Inflammatory macrophage treated with lipopolysaccharide for 1 hour (primary cell): ENCODE measurements around the gene SEPTIN11.

Source experiments
- DNase-seq, 2 donors: peaks; one replicate each; pipeline ENCODE4 v3.0.0-alpha.2; 2020 to 2022

The SEPTIN11 gene

DNA sequence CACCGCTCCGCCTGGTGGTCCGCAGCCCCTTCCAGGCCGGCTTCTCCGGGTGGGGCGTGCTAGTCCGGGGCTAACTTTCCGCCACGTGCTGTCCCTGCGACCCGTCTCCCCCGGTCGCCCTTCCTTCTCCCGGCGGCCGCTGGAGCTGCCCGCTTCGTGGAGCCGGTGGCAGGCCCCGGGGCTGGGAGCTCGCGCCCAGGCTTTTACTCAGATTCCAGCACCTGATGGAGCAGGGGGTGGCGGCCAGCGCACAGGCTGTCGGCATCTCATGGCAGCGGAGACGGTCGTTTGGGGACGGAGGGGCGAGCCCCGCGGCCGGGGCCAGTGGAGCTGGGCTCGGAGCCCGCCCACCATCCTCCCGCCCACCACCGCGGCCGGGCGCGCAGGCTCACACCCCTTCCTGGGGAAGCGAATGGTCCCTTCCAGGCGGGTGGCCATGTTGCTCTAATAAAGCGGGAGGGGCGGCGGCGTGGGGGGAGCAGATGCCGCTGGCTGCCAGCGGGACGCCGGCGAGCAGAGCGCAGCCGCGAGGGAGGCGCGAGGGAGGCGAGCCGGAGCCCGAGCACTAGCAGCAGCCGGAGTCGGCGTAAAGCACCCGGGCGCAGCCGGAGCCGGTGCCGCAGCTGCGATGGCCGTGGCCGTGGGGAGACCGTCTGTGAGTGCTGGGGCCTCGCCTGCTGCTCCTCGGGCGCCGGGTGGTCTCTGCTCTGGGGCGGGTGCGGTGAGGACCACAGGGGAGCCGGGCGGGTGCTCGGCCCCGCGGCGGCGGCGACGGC lies at the start of gene SEPTIN11:
TSS of gene SEPTIN11 (plus strand) at position 477 of the 776 bp plus-strand sequence. CDS start at position 629, 152 bp downstream.
- peak; percentile 88 to 93 for DNase-seq

DNA sequence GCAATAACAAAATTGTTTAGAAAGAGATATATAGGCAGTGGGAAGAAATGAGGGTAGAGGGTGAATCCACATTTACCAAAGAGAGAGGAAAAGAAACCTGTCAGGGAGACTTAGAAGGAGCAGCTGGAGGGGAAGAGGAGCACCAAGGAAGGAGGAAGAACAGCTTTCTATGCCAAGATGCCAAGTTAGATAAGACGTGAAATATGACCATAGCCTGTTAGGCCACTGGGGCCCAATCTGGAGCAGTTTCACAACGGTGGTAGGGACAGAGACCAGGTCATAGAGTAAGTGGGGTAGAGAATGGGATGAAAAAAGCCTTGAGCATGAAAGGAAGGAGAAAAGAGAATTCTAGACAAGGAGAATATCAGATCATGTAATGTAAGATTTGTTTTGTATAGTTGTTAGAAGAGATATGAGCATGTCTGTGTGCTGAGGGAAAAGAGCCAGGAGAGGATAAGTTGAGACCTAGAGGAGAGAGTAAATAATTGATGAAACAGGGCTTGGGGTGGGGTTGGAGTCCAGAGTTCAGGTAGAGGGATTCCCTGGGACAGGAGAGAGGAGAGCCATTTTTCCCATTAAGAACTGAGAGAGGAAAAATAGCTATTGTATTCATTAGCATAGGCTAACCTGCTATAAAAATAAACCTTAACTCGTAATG lies 47.2 kb upstream of the SEPTIN11 start:
- DNase-seq, result no peak

DNA sequence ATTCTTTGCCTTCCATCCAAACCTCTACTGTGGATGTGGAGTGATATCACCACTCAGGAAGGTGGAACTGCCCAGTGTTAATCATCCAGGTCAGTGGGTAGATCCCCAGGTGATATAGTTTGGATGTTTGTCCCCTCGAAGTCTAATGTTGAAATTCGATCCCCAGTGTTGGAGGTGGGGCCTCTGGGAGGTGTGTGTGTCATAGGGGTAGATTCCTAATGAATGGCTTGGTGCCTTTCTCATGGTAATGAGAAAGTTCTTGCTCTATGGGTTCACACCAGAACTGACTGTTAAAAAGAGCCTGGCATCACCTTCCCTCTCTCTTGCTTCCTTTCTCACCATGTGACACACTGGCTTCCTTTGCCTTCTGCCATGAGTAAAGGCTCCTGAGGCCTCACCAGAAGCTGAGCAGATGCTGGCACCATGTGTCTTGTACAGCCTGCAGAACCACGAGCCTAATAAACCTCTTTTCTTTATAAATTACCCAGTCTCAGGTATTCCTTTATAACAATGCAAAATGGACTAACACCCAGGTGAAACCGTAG lies 44.8 kb upstream of the SEPTIN11 start:
- DNase-seq, result no peak

DNA sequence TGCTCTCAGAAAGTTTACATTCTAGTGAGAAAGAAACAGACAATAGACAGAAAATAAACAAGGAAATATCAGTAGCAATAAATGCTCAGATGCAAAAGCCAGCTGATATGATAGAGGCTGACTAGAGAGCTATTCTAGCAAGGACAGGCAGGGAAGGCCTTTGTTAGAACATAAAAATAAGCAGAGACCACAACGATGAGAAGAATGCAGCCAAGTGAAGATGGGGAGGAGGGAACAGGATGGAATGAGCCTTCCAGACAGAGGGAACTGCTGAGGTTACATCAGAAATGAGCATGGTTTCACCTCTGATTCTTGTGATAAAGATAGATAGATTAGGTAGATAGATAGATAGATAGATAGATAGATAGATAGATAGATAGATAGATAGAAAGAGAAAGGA lies 44.0 kb upstream of the SEPTIN11 start:
- DNase-seq, result no peak

DNA sequence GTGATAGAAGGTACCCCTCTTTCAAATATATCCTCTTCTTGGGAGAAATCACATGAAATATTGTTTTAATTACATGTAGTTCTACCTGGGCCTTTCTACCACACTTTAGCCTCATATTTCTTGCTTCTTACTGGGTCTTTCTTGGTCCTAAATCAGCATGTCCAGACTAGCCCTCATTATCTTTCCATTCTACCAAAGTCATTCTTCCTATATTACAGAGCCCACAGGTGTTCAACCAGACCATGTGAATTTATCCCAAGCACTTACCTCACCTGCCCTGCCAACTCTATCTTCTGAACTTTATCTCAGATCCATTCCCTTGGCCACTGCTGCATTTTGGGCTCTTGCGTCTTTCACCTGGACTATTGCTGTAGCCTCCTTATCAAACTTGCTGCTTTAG lies 39.8 kb upstream of the SEPTIN11 start:
- DNase-seq, result no peak

DNA sequence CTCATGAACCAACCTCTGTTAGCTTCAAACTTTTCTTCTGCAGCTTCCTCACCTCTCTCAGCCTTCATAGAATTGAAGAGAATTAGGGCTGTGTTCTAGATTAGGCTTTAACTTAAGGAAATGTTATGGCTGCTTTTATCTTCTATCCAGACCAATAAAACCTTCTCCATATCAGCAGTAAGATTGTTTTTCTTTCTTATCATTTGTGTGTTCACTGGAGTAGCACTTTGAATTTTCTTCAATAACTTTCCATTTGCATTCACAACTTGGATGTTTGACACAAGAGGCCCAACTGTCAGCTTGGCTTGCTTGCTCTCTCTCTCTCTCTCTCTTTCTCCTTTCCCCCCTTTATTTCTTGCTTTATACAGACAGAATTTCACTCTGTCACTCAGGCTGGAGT lies 28.8 kb upstream of the SEPTIN11 start:
- DNase-seq, result no peak

DNA sequence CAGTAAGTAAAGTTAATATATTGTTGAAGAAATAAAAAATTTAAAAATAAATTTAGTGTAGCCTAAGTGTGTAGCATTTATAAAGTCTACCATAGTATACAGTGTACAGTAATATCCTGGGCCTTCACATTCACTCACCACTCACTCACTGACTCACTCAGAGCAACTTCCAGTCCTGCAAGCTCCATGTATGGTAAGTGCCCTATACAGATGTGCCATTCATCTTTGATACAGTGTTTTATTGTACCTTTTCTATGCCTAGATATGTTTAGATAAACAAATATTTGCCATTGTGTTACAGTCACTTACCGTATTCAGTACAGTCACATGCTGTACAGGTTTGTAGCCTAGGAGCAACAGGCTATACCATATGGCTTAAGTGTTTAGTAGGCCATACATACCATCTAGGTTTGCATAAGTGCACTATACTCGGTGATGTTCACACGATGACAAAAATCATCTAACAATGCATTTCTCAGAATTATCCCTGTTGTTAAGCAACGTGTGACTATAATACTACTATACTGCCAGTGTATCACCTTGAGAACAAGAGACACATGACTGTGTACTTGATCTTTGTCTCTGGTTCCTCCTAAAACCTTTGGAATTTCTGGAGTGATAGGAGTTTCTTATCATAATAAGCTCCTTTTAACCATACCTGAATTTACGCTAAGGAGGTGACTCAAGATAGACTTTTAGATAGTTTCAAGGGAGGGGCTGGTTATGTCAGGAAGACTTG lies 25.8 kb upstream of the SEPTIN11 start:
- DNase-seq, result no peak

DNA sequence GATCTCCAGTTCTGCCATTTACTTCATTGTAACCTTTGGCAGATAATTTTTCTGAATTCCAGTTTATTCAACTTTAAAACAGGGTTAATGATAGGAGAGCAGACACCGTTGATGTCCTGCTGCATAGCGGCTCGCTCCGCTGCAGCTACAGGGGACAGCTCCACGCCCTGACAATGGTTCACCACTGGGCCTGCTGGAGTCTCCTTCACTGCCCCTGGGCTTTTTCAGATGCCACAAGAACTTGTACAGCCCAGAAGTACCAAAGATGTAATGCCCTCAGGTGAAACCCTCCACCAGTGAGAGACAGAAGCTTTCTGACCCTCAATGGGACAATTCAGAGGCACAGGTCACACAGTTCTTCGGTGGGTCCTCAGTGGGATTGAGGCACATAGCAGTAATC lies 22.7 kb upstream of the SEPTIN11 start:
- DNase-seq, result no peak

DNA sequence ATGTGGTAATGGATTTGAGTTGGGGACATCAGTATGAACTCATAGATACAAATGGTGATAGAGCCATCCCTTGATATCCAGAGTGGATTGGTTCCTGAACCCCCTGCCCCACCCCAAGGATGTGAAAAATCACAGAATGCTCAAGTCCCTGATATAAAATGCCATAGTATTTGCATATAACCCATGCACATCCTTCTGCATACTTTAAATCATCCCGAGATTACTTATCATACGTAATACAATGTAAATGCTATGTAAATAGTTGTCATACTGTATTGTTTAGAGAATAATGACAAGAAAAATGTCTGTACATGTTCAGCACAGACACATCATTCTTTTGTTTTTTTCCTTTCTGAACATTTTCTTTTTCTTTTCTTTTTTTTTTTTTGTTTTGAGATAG lies 18.9 kb upstream of the SEPTIN11 start:
- no peak for DNase-seq

DNA sequence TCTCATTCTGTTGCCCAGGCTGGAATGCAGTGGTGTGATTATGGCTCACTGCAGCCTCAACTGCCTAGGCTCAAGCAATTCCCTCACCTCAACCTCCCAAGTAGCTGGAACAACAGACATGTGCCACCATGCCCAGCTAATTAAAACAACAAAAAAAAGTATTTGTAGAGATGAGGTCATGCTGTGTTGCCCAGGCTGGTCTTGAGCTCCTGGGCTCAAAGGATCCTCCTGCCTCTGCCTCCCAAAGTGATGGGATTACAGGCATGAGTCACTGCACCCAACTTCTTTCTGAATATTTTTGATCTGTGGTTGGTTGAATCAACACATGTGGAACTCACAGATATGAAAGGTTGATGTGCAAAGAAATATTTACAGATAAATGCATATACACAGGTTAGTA lies 18.5 kb upstream of the SEPTIN11 start:
- no peak for DNase-seq

DNA sequence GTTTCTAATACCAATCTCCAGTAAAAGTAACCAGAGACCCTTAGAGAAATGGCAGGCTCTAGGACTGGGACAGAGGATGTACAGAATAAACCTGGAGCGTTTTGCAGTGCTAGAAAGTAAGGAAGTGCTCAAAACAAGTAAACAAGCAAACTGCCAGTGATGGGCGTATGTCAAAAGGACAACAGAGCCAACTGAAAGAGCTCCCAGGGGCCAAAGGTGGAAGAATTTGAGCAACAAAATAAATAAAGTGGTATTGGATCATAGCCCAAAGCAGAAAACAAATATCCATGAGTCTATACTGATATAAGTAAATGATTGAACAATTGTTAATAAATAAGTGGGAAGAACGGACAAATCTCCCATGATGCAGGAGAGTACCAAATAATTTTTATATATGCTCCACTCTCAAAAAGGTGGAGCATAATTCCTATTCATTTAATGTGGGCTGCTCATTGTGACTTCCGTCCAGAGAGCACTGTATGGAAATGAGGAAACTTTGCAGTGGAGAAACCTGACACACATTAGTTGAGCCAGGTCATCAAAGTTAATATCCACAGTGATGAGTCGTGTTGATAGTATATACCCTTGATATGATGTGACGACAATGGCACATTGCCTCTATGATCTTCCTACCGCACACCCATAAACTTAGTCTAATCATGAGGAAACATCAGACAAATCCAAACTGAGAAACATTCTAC lies 17.8 kb upstream of the SEPTIN11 start:
- no peak for DNase-seq

DNA sequence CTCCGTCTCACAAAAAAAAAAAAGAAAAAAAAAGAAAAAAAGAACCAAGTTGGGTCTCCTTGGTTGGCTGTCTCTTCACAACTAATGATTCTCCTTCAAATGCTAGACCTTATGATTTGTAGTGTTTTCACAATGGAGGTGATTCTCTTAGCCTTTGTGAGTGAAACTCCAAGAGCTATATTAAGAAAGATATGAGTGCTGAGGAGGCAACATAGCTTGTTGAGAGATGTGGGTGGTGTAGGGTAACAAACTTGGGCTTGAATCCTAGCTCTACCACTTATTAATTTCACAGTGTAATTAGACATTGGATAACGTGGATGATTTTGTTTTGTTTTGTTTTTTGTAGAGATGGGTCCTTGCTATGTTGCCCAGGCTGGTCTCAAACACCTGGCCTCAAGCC lies 10.4 kb upstream of the SEPTIN11 start:
- no peak for DNase-seq

DNA sequence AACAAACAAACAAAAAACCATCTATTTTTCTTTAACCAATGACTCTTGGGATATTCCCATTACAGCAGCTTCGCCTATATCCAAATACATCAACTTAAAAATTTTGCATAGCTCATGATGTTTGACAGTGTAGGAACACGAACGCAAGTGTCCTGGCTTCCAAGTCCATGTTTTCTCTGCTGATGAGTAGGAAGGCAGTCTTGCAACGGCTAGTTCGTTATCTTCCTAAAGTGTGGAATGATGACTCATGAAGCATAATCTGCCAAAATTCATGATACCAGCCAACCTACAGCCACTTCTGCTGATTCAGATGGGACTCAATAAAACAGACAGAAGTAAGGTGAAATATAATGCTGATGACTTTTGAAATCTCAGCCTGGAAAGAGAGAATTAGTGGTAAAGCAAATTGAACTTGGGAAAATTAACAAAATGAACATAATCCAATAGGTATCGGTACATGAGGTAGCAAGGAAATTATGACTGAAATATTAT lies 6.4 kb upstream of the SEPTIN11 start:
- no peak for DNase-seq

DNA sequence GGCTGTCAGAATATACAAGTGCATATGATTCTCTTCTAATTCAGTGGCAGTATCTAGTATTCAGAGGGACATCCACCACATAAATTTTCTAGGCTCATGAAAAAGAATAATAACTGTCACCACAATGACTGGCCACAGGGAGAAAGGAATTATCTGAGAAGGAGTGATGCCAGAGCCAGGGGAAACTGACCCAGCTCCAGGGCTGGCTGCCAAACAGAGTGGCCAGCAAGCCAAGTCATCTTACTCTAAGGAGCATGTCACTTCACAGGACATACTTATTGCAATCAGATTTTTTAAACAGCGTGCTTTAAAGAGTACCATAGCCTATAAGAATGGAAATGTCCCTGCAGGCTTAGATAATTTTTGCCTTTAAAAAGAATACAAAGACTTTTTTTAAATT lies 5.8 kb upstream of the SEPTIN11 start:
- DNase-seq, result no peak

DNA sequence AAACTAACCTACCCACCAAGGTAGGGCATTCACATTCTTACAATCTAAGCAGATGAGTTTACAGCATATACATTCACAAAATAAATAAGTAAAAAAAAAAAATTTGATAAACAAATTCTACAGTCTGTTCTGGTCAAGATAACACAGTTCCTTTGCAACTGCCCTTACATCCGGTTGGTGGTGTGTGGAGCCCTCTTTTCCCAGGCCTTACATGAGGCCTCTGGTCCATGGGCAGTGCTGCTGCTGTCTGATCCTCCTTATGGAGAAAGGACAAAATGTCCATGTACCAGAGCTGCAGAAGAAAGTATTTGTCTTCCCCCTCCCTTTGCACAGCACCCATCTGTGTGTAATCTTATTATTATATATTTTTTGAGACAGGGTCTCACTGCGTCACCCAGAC lies 2.2 kb upstream of the SEPTIN11 start:
- DNase-seq, result no peak

DNA sequence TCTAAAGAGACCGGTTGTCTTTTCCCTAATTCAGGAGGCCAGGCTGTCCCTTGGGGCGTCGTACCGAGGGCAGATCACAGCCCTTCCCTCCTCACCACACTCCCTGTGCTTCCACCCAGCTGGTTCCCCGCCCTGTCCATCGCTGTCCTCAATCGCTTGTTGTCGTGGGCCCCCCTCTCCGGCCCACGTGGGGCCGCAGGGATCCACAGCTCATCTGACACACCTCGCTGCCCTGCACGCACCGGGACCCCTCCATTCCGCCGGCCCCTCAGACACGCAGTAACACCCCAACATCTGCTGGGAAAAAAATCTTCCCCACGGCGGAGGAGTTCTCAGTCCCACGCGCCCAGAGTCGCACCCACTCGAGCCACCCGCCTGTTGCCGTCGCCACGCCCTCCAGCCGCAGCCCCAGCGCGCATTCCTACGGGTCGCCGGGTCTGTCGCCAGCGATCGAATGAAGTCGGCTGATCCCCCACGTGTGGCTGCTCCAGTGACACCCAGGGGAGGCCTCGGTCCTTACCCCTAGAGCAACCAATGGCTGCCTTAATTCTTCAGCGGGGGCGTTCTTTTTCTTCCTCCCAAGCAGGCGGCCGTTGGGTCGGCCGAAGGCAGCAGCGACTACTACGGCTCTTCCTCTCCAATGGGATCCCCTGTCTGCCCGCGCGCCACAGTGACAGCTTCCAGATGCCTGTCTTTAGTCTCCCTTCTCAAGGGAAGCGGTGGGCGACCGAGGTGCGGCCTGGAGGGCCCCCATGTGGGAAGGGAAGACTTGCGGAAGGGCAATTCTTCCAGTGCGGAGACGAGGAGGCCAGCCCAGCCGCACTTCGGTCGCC lies 893 bp upstream of the SEPTIN11 start:
- DNase-seq, result peak; percentile 79 to 91

DNA sequence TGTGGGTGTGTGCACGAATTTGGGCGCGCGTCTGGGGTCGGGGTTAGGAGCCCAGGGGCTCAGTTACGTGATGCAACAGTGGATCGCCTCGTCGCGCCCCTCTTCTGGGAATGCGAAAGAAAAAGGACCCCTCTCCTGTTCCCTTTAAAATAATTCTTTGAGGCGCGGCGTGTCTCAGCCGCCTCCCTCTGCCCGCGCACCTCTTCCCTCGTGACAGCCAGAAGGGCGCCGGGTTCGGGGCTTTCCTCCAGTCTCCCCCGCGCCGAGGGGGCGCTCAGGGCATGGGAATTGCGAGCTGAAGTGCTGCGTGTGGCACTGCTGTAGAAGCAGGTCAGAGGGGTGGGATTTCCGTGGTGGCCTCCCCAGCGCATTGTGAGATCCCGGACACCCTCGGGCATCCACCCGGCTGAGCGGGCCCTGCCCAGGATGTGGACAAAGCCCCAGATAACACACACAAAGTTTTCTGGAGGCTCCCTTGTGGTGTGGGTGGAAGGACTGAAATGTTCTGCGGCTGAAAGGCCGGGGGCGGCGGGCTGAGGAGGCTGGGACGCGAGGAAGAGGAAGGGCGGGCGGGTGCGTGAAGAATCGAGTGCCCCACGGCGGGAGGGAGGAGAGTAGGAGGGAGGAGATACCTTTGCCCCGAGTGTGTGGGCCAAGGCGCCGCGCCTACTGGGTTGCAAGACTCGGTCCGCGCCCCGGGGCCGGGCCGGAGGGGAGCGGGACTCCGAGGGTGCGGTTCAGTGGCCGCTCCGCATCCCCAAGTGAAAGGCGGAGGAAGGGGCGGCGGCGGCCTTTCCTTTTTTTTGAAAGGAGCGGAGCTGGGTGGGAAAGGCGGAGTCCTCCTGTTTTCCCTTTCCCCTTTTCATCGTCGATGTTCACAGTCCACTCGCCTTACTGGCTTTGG lies 752 bp downstream of the SEPTIN11 start:
- DNase-seq, result peak; percentile 82 to 97

DNA sequence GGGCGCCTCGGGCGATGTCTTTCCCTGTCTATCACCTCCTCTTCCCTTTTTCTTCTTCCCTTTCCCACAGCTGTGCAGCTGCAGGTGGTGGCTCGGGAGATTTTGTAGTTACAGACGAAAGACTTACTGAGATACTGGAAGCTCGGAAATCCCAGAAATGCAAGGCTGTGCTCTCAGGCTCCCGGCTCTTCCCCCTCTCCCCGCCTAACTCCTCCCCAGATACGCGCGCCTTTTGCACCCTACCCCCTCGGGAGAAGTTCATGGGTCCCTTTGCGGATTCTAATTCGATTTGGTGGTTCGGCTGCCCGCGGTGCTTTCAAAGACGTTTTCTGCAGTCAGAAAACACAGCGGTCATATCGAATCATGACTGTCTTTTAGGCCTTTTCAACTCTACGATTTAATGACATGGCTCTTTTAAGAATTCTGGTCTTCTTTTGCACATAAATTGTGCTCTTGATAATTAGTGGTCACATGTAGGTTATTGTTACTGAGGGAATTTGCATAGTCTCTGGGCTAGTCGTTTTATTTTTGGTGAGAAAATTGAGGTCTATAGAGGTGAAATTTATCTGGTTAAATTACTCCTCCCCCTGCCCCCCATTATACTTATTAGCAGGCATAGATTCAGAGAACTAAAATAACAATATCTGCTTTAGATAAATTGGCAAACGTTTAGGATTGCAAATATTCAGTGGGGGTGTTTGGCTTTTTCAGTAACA lies 1.6 kb downstream of the SEPTIN11 start:
- peak; percentile 77 to 96 for DNase-seq

DNA sequence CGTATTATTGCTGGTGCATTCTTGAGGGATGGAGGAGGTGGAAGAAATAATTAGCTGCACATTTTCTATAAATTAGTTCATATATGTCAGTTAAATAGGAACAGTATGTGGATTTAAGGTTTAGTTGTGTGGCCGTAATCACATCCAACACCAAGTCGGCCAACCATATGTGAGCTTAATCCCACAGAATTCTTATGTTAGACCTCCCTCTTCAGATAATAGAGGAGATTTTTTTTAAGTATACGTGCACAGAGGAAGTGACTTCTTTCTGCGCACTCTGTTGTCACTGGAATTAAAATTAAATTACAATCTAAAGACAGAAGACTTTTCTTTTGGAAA lies 2.1 kb downstream of the SEPTIN11 start:
- DNase-seq, result no peak

DNA sequence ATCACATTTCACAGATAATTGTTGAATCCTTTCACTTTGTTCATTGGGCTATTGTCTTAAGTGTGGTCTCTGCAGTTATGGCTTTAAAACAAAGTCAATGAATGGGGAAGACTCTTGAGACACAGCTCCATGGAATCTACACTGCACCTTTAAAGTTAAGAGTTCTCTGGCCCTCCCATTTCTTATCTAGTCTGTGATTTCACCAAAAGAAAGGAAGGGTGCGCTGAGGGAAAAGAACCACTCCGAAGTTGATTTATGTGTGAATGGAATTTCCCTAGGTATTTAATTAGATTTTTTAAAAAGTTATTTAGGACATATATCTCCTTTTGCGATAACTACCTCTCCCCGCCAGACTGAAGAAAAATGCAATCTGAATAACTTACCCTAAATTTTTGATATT lies 2.5 kb downstream of the SEPTIN11 start:
- no peak for DNase-seq
